H1 (cell line): Measurements from ENCODE around the gene PFDN1. TPM values are rescaled to one million over a fixed set of nuclear protein-coding genes. Genes with fewer than 3 reads are reported as not detected.

Experiments
- CTCF ChIA-PET: fragments of 300-600 bp; sonication (Branson Sonifier 250); formaldehyde crosslinking; loops from one replicate; lab custom pipeline; 2021; ENCODE audit not compliant: partially characterized antibody; lab: Charles Lee
- POLR2A ChIA-PET: fragments of 300-600 bp; sonication (Branson Sonifier 250); formaldehyde crosslinking; loops from one replicate; lab custom pipeline; 2021; ENCODE audit warnings: inconsistent platforms; ENCODE audit not compliant: partially characterized antibody; lab: Charles Lee
- DNase-seq, 2 experiments: peaks; one replicate each; pipeline versions ENCODE4 v3.0.0 to v3.0.0-alpha.2; 2010 to 2022; ENCODE audit warnings: low spot score in 2 of 2, low read depth in 1 of 2, mixed read lengths in 1 of 2
- FAIRE-seq: peaks from 2 replicates; lab custom pipeline; 2011; peaks lifted over from hg19 to GRCh38; lab: Jason Lieb, UNC
- H2AFZ ChIP-seq: 2 replicates; pipeline ENCODE4 v1.8.1; 2012; ENCODE audit warnings: low read length, inconsistent platforms
- H2AK5ac ChIP-seq: 2 replicates; pipeline ENCODE4 v1.6.1; 2013; ENCODE audit warnings: low read depth, low read length
- H2BK120ac ChIP-seq: replicated peaks from 2 replicates; pipeline ENCODE3; 2013; ENCODE audit warnings: low read depth, low read length, inconsistent platforms
- H2BK12ac ChIP-seq: 2 replicates; pipeline ENCODE4 v1.6.1; 2013; ENCODE audit warnings: low read depth, low read length
- H2BK15ac ChIP-seq: 2 replicates; pipeline ENCODE4 v1.6.1; 2013; ENCODE audit warnings: low read length
- H2BK20ac ChIP-seq: 2 replicates; pipeline ENCODE4 v1.6.1; 2013; ENCODE audit warnings: low read length
- H2BK5ac ChIP-seq: 2 replicates; pipeline ENCODE4 v1.6.1; 2013; ENCODE audit warnings: low read depth, low read length
- H3K14ac ChIP-seq: 2 replicates; pipeline ENCODE4 v1.6.1; 2013; ENCODE audit warnings: inconsistent platforms; ENCODE audit not compliant: insufficient read length
- H3K18ac ChIP-seq: 2 replicates; pipeline ENCODE4 v1.6.1; 2013; ENCODE audit warnings: low read length; ENCODE audit errors: extremely low read depth
- H3K23ac ChIP-seq: 2 replicates; pipeline ENCODE4 v1.6.1; 2013; ENCODE audit warnings: inconsistent platforms; ENCODE audit not compliant: insufficient read length
- H3K23me2 ChIP-seq: 2 replicates; pipeline ENCODE4 v1.6.1; 2013; ENCODE audit warnings: low read depth, low read length
- H3K27ac ChIP-seq: 2 replicates; pipeline ENCODE4 v1.6.1; 2011; ENCODE audit warnings: low read depth, low read length, inconsistent platforms
- H3K27me3 ChIP-seq, 4 experiments: replicated peaks in 1 of 4; 1 replicate in 1 of 4; 2 replicates in 3 of 4; pipeline versions ENCODE4 v1.6.1 to v1.8.1; 2011 to 2013; ENCODE audit warnings: low read length in 3 of 4, mild to moderate bottlenecking in 3 of 4, inconsistent platforms in 2 of 4, mixed read lengths in 2 of 4, moderate library complexity in 1 of 4; ENCODE audit not compliant: control insufficient read depth in 3 of 4, insufficient read depth in 3 of 4; ENCODE audit errors: extremely low read depth in 1 of 4
- H3K36me3 ChIP-seq, 4 experiments: 2 replicates each; pipeline versions ENCODE4 v1.6.1 to v1.8.1; 2011 to 2013; ENCODE audit warnings: mild to moderate bottlenecking in 4 of 4, low read length in 3 of 4, moderate library complexity in 2 of 4, control low read depth in 1 of 4, inconsistent platforms in 1 of 4; ENCODE audit not compliant: insufficient read depth in 4 of 4, control insufficient read depth in 2 of 4
- H3K4ac ChIP-seq: replicated peaks from 2 replicates; pipeline ENCODE3; 2013; ENCODE audit warnings: low read length, low read depth, mixed read lengths, inconsistent platforms; ENCODE audit not compliant: insufficient read length
- H3K4me1 ChIP-seq, 4 experiments: replicated peaks in 1 of 4; 1 replicate in 1 of 4; 2 replicates in 3 of 4; pipeline versions ENCODE4 v1.6.1 to v1.8.1; 2011 to 2013; ENCODE audit warnings: low read length in 3 of 4, inconsistent platforms in 2 of 4, mixed read lengths in 1 of 4; ENCODE audit not compliant: insufficient read depth in 4 of 4, control insufficient read depth in 3 of 4
- H3K4me2 ChIP-seq, 2 experiments: 2 replicates each; pipeline versions ENCODE4 v1.6.1 to v1.8.1; 2011 to 2013; ENCODE audit warnings: low read depth in 2 of 2, low read length in 2 of 2, control low read depth in 1 of 2, inconsistent platforms in 1 of 2, mild to moderate bottlenecking in 1 of 2; ENCODE audit not compliant: insufficient read depth in 1 of 2
- H3K4me3 ChIP-seq, 4 experiments: fragments of 200-600, 300-600 bp in 1 of 4; sonication (generic), shearing (Covaris generic), sonication (Bioruptor Twin) in 1 of 4; 2 replicates each; pipeline versions ENCODE4 v1.5.1 to v1.8.1; 2011 to 2016; ENCODE audit warnings: low read length in 4 of 4, low read depth in 3 of 4, control low read depth in 2 of 4, inconsistent platforms in 2 of 4, mild to moderate bottlenecking in 2 of 4, mixed read lengths in 1 of 4, moderate library complexity in 1 of 4; ENCODE audit not compliant: insufficient read depth in 2 of 4; ENCODE audit errors: extremely low read depth in 1 of 4
- H3K56ac ChIP-seq: replicated peaks from 2 replicates; pipeline ENCODE3; 2013; ENCODE audit warnings: low read depth, mild to moderate bottlenecking, mixed read lengths, low read length, inconsistent platforms; ENCODE audit not compliant: insufficient read length
- H3K79me1 ChIP-seq: 2 replicates; pipeline ENCODE4 v1.6.1; 2013; ENCODE audit warnings: low read depth, low read length, control low read depth
- H3K79me2 ChIP-seq, 2 experiments: 2 replicates each; pipeline versions ENCODE4 v1.6.1 to v1.8.1; 2012 to 2013; ENCODE audit warnings: low read length in 2 of 2, mild to moderate bottlenecking in 2 of 2, inconsistent platforms in 1 of 2; ENCODE audit not compliant: insufficient read depth in 2 of 2, control insufficient read depth in 1 of 2
- H3K9ac ChIP-seq, 4 experiments: replicated peaks in 1 of 4; 1 replicate in 1 of 4; 2 replicates in 3 of 4; pipeline versions ENCODE4 v1.6.1 to v1.8.1; 2011 to 2013; ENCODE audit warnings: low read depth in 3 of 4, low read length in 3 of 4, control low read depth in 2 of 4, mild to moderate bottlenecking in 2 of 4, moderate library complexity in 2 of 4, inconsistent platforms in 1 of 4; ENCODE audit errors: extremely low read depth in 1 of 4
- H3K9me3 ChIP-seq, 2 experiments: 2 replicates each; pipeline versions ENCODE4 v1.6.1 to v1.8.1; 2012 to 2013; ENCODE audit warnings: mild to moderate bottlenecking in 2 of 2, moderate library complexity in 2 of 2, control low read depth in 1 of 2, inconsistent platforms in 1 of 2, low read depth in 1 of 2, low read length in 1 of 2, mixed read lengths in 1 of 2; ENCODE audit not compliant: insufficient read depth in 2 of 2
- H4K20me1 ChIP-seq, 2 experiments: replicated peaks in 1 of 2; 2 replicates each; pipeline versions ENCODE3 to v1.8.1; 2011 to 2013; ENCODE audit warnings: inconsistent platforms in 2 of 2, low read length in 2 of 2, mild to moderate bottlenecking in 1 of 2; ENCODE audit not compliant: insufficient read depth in 2 of 2, control insufficient read depth in 1 of 2
- H4K5ac ChIP-seq: 2 replicates; pipeline ENCODE4 v1.6.1; 2013; ENCODE audit warnings: low read length, low read depth, mixed read lengths, inconsistent platforms; ENCODE audit not compliant: insufficient read length
- H4K8ac ChIP-seq: 2 replicates; pipeline ENCODE4 v1.8.0; 2013; ENCODE audit warnings: mild to moderate bottlenecking, moderate library complexity, low read length, inconsistent platforms; ENCODE audit not compliant: insufficient read depth; ENCODE audit errors: extremely low read depth
- H4K91ac ChIP-seq: replicated peaks from 2 replicates; pipeline ENCODE3; 2013; ENCODE audit warnings: low read length, mixed read lengths, inconsistent platforms; ENCODE audit not compliant: insufficient read length
- ATF3 ChIP-seq: IDR thresholded peaks from 2 replicates; pipeline ENCODE4 v1.6.1; 2011; ENCODE audit warnings: low read depth, mild to moderate bottlenecking, low read length; ENCODE audit not compliant: insufficient read depth
- BRCA1 ChIP-seq: IDR thresholded peaks from 2 replicates; pipeline ENCODE4 v1.6.1; 2012; ENCODE audit warnings: low read depth, low read length, improper control_type of control experiment
- CHD1 ChIP-seq: IDR thresholded peaks from 2 replicates; pipeline ENCODE4 v1.6.1; 2012; ENCODE audit warnings: low read depth, low read length, improper control_type of control experiment
- EP300 ChIP-seq, 2 experiments: IDR thresholded peaks; 1 replicate in 1 of 2; 2 replicates in 1 of 2; pipeline ENCODE4 v1.6.1; 2011 to 2012; ENCODE audit warnings: low read depth in 2 of 2, low read length in 2 of 2, mild to moderate bottlenecking in 2 of 2, borderline replicate concordance in 1 of 2, inconsistent platforms in 1 of 2, moderate library complexity in 1 of 2
- HDAC2 ChIP-seq, 2 experiments: fragments of 300-600 bp in 1 of 2; sonication (generic) in 1 of 2; IDR thresholded peaks; 2 replicates each; pipeline ENCODE4 v1.6.1; 2011 to 2012; ENCODE audit warnings: low read depth in 2 of 2, low read length in 2 of 2, mild to moderate bottlenecking in 2 of 2, moderate library complexity in 2 of 2, borderline replicate concordance in 1 of 2, inconsistent platforms in 1 of 2
- JUN ChIP-seq: IDR thresholded peaks from 2 replicates; pipeline ENCODE4 v1.6.1; 2011; ENCODE audit warnings: low read depth, mild to moderate bottlenecking, improper control_type of control experiment, low read length
- POU5F1 ChIP-seq: IDR thresholded peaks from 2 replicates; pipeline ENCODE4 v1.6.1; 2011; ENCODE audit warnings: low read depth, mild to moderate bottlenecking, low read length, moderate library complexity
- RNF2 ChIP-seq: fragments of 200-900, 300-1000 bp; sonication (generic); IDR thresholded peaks from 2 replicates; pipeline ENCODE4 v1.7.1; 2016; ENCODE audit warnings: borderline replicate concordance, low read depth, mild to moderate bottlenecking, antibody characterized with exemption, low read length; ENCODE audit not compliant: poor library complexity, severe bottlenecking; ENCODE audit errors: missing control alignments
- SAP30 ChIP-seq: fragments of 300-600 bp; sonication (generic); IDR thresholded peaks from 2 replicates; pipeline ENCODE4 v1.7.1; 2012; ENCODE audit warnings: low read length, moderate library complexity, mild to moderate bottlenecking, inconsistent platforms; ENCODE audit not compliant: insufficient read depth, insufficient replicate concordance
- SRF ChIP-seq: IDR thresholded peaks from 2 replicates; pipeline ENCODE4 v1.6.1; 2011; ENCODE audit warnings: mild to moderate bottlenecking, low read depth, low read length, moderate library complexity
- TCF12 ChIP-seq: IDR thresholded peaks from 2 replicates; pipeline ENCODE4 v1.6.1; 2011; ENCODE audit warnings: low read depth, mild to moderate bottlenecking, low read length
- TEAD4 ChIP-seq: IDR thresholded peaks from 2 replicates; pipeline ENCODE4 v1.6.1; 2012; ENCODE audit warnings: low read depth, low read length, inconsistent platforms, mixed read lengths
- WGBS, 2 experiments: shearing (Covaris generic) in 1 of 2; methylation state at CpG; one replicate each; pipeline versions ENCODE4 v1.1.6 to v1.1.7; 2013 to 2015; ENCODE audit warnings: low lambda C conversion rate in 2 of 2, mixed read lengths in 2 of 2, inconsistent platforms in 1 of 2, low coverage in 1 of 2, missing lambda C conversion rate in 1 of 2; ENCODE audit not compliant: insufficient replicate concordance in 2 of 2, insufficient coverage in 1 of 2, insufficient read length in 1 of 2; ENCODE audit errors: extremely low coverage in 1 of 2, missing lambda C conversion rate in 1 of 2; 5-methylcytosine and 5-hydroxymethylcytosine counted together
- polyA plus RNA-seq, 7 experiments: library from polyadenylated mRNA; depleted of rRNA in 3 of 7; stranded (reverse) in 5 of 7; unstranded in 2 of 7; fragments of >200 nt in 5 of 7; fragments of 200-250 nt in 2 of 7; gene quantifications; 1 replicate in 5 of 7; 2 replicates in 1 of 7; 4 replicates in 1 of 7; pipeline versions ENCODE4 v1.2.1 to v1.2.3, GENCODE V29; 2011 to 2013; ENCODE audit warnings: missing spikeins in 2 of 7, mixed read lengths in 2 of 7
- total RNA-seq: library from RNA; stranded (reverse); fragmentation: NEBNext Ultra II Directional; extraction: Animal tissue kit (Norgen Biotek cat#: 25700); gene quantifications from 2 replicates; pipeline ENCODE4 v1.2.1, GENCODE V29; 2021

Gene PFDN1
- total and polyA plus RNA-seq, 2 of the 8 experiments (the other 6 are each of a cell fraction or from before 2014, with no cell fraction given): 53.0 to 89.6 TPM

- no peak overlapping the region for H2AFZ ChIP-seq
- peaks cover 3 to 10% (median 8%) of the 10 kb centered on the region in 4 experiments; a peak in 6 of 7 replicates for H3K4me1 ChIP-seq
- no peak overlapping the region for H3K9ac ChIP-seq
- H3K27ac ChIP-seq: no peak overlapping the region
- H3K56ac ChIP-seq: no peak overlapping the region
- H2BK120ac ChIP-seq: no peak overlapping the region
- no peaks in the 10 kb centered on the region for H3K9me3 ChIP-seq
- H2BK12ac ChIP-seq: no peak overlapping the region
- peaks cover 0 to 1% of the 10 kb centered on the region in 2 experiments for H4K20me1 ChIP-seq
- H4K5ac ChIP-seq: no peak overlapping the region
- no peak overlapping the region for H3K18ac ChIP-seq
- H2BK20ac ChIP-seq: no peak overlapping the region
- H3K4ac ChIP-seq: no peak overlapping the region
- no peak overlapping the region for H3K14ac ChIP-seq
- H4K91ac ChIP-seq: no peak overlapping the region
- H3K79me1 ChIP-seq: no peaks in the 10 kb centered on the region; the same call in 1 of the 2 replicates
- H2AK5ac ChIP-seq: no peak overlapping the region
- H2BK5ac ChIP-seq: no peak overlapping the region
- no peak for FAIRE-seq
- DNase-seq: no peak
- no peaks in the 10 kb centered on the region for H3K23me2 ChIP-seq
- H2BK15ac ChIP-seq: no peak overlapping the region
- WGBS, 2 experiments: 71% methylated on average over 5 of the region's 5 CpGs; no CpG with 5 or more reads in 1 of the 2 experiments
- POLR2A ChIA-PET: interaction anchor here (2.2 to 8.0 kb wide), 2 partner anchors 10 to 106 kb away, joined by 8 to 64 read pairs; partner anchors contain the start of gene HBEGF
- H3K23ac ChIP-seq: no peak overlapping the region
- no peak overlapping the region for H3K4me3 ChIP-seq
- H4K8ac ChIP-seq: no peak overlapping the region; the same call in 1 of the 2 replicates
- no peak overlapping the region for H3K4me2 ChIP-seq
- H3K36me3 ChIP-seq: no peaks in the 10 kb centered on the region
- CTCF ChIA-PET: interaction anchor here (0.7 to 25.9 kb wide), 27 partner anchors 10 to 272 kb away, joined by 3 to 676 read pairs (median 5); partner anchors contain the start of genes HBEGF and SLC4A9
- H3K79me2 ChIP-seq: no peaks in the 10 kb centered on the region
- H3K27me3 ChIP-seq: no peaks in the 10 kb centered on the region
- TF ChIP-seq SAP30: no peak
- no peak for TF ChIP-seq POU5F1
- TF ChIP-seq TCF12: no peak
- TF ChIP-seq BRCA1: no peak
- TF ChIP-seq TEAD4: no peak
- no peak for TF ChIP-seq SRF
- no peak for TF ChIP-seq JUN
- no peak for TF ChIP-seq EP300 (IDR thresholded peaks at IDR 0.05; ENCODE audit: borderline replicate concordance in 1 of 2, low read depth in 2 of 2, low read length in 2 of 2)
- TF ChIP-seq ATF3: no peak
- TF ChIP-seq HDAC2 (IDR thresholded peaks at IDR 0.05; ENCODE audit: borderline replicate concordance in 1 of 2, low read depth in 2 of 2, low read length in 2 of 2): no peak
- TF ChIP-seq CHD1: no peak
- TF ChIP-seq RNF2: no peak
These were observed 63.4 kb downstream of the PFDN1 start for GRCh38 chr5:140239461-140239860.
